Stimulated activated CD4-positive, alpha-beta T cell treated with anti-CD3 and anti-CD28 coated beads, Interleukin-4, amount 100 ng/mL, for 24 hours (primary cell): Measurements from ENCODE around the gene DLG2.

Experiments used
- DNase-seq: peaks from one replicate; pipeline ENCODE4 v3.0.0-alpha.2; 2020

Gene DLG2

DNA sequence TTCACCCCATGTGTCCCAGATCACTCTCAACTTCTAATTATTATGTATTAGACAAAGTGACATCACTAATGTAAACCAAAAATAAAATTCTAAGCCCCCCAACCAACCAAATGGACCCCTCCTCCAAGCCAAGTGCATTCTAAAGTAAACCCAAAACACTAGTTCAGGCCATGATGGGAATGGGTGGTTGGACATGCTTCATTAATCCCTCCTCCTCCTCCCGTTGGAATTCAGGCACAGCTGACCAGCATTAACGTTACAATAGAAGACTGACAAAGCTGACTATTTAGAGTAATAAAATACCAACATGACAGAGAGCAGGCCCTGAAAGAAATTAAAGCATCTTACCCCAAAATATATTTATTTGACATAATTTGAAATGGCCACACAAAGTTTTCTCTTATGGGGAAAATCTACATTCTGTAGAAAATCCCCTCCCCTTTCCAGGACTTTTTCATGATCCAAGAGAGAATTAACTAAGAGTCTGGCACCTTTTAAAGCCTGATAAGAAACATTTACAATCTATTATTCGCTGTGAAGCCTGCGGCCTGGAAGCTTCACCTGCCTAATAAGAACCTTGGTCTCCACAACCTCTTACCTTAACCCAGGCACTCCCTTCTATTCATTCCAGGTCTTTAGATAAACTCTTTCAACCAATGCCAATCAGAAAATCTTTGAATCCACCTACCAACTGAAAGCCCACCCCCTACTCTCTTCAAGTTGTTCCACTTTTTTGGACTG lies 1392.5 kb downstream of the DLG2 start:
- DNase-seq = no peak

- no peak for DNase-seq
Observed at GRCh38 chr11:84234011-84234410, 1393.1 kb downstream of the DLG2 start.

GRCh38 chr11:84232511-84232910 lies 1394.6 kb downstream of the DLG2 start:
- DNase-seq = no peak

- no peak for DNase-seq
Observed at GRCh38 chr11:84230402-84230801, 1396.7 kb downstream of the DLG2 start.

GRCh38 chr11:84227970-84228665 lies 1399.0 kb downstream of the DLG2 start:
- DNase-seq = no peak

DNA sequence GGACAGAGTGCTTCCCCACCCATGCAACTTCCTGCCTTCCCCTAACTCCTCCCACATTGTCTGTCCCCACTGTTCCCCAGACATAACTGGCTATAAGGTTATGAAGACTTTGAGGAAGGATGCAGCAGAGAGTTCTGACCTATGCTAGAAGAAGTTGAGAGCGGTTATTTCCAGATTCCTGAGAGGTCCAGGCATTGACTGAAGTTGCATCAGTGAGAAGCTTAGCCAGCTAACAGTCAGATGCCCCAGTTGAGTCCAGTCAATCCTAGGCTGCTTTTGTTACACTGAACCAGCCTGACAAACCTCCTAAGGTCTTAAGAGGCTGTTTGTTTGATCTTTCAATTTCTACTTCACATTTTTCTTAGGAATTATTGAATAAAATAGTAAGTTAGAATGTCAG lies 1403.1 kb downstream of the DLG2 start:
- no peak for DNase-seq

DNA sequence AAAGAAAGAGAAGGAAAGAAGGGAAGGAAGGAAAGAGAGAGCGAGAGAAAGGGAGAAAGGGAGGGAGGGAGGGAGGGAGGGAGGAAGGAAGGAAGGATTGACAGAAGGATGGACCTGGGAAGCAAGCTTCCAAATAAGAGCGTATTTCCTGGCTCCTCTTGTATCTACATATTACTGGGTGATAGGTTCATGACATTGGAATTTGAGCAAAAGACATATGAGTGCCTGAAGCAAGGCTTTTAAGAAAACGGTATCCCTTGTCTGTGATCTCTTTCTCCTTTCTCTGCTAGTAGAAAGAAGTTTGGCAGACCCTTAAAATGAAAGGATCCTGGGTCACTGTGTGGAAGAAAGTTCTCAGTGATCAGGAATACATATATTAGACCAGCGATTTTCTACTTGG lies 1408.8 kb downstream of the DLG2 start:
- no peak for DNase-seq

DNA sequence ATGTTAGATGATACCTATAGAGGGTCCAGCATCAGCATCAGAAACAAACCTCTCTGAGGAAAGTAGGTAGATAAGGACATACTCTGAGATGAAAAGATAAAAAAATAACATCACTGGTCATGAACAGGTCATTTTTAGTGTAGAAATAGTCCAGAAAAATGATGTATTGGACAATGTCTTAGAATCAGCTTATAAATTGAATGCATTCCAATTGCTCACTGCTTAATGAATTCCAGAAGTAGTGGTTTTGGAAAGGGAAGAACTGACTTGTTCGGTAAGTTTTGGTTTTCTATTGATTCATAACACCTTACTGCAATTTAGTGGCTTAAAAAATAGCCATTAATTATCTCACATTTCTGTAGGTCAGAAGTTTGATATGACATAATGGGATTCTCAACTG lies 1411.5 kb downstream of the DLG2 start:
- DNase-seq = no peak

- DNase-seq = no peak
Observed at GRCh38 chr11:84214557-84214956, 1412.6 kb downstream of the DLG2 start.

- DNase-seq = no peak
Observed at GRCh38 chr11:84212468-84213390, 1414.4 kb downstream of the DLG2 start.

DNA sequence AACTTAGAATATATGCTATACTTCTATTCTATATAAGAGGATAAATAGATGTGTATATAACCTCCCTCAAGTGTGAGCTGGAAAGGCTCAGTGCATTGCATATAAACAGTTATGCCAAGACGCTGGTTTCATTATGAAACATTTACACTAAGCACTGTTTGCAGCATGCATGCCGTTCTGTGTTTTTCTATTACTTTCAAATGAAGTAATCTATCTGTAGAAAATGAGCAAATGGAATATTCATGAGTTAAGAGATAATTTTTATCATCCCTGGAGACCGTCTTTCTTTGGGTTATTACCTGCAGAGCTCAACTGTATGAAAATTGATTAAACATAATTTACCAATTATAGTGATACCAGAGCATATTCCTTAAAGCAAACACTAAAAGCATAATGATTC lies 1415.2 kb downstream of the DLG2 start:
- DNase-seq = no peak

DNA sequence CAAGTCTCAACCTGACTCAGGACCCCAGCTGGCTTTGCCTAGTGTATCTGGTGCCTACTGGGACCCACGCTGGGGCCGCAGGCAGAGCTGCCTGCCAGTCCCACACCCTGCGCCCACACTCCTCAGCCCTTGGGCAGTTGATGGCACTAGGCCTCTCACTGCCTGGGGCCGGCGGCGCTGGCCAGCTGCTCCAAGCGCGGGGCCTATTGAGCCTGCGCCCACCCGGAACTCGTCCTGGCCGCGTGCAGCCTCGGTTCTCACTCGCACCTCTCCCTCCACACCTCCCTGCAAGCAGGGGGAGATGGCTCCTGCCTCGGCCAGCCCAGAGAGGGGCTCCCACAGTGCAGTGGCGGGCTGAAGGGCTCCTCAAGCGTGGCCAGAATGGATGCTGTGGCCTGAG lies 1432.4 kb downstream of the DLG2 start:
- DNase-seq = no peak

DNA sequence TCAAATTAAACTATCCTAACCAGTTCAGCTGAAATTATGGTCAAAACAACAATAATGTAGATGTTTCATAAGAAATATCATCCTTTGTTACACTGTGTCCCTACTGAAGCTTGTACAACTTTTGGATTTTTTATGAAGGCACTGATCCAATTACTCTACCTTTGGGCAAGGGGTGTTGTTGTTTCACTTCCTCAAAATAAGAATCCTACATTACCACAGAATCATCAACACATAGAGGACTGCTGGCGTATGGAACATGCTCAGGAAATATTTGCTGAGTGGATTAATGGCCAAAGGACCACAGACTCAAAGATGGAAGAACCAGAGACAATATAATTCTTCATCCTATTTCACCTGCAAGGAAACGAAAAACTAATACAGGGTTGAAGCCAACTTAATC lies 1433.4 kb downstream of the DLG2 start:
- DNase-seq = no peak

DNA sequence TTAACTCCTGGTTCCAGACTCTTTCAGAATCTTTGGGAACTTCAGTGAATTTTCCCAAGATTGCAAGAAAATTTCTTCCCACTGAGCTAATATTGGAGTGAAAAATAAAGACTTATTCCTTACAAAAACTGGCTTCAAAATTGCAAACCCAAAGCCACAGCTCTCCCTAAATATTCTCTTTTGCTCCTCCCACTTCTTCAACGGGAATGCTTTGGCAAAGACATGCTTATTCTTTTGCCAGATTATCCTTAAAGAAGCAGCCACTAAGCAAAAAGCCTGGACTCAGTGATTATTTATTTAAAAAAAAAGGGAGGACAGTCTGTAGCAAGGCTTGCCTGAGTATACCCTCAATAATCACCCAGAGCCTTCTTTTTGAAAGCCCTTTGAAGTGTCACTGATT lies 1438.6 kb downstream of the DLG2 start:
- no peak for DNase-seq

DNA sequence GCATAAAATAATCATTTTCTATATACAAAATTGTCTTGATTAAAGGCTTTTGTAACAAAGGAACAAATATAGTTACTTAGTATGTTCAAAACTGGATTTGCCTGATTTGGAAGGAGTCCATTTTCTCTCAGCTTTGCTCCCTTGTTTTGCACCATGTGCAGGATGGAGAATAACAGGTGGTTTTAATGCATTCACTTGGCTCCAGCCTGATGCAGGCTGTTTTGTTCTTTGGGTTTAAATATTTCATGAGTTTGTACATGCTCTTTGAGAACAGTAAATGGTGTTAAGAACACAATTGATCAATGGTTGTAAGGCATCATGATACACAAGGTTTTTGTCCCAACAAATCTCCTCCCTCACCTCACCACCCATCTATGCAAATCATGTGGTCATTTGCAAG lies 1454.1 kb downstream of the DLG2 start:
- no peak for DNase-seq

- DNase-seq = no peak
Observed at GRCh38 chr11:84165139-84165538, 1462.0 kb downstream of the DLG2 start.

DNA sequence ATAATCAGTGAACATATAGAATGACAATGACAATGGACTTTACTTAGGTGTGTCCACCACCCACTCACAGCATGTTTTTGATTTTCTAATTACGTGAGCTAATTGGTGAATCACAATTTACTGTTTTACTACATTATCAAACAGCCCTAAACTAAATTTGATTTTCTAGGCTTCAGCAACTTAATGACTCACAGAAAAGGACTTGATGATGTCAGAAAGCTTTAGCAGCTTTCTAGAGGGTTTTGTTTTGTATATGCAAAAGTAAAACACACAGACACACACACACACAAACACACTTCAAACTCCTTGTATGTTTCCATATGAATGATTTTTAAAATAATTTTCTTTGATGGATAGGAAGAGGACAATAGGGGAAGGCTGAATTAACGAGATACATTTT lies 1462.4 kb downstream of the DLG2 start:
- DNase-seq = no peak

- no peak for DNase-seq
Observed at GRCh38 chr11:84163116-84163515, 1464.0 kb downstream of the DLG2 start.

DNA sequence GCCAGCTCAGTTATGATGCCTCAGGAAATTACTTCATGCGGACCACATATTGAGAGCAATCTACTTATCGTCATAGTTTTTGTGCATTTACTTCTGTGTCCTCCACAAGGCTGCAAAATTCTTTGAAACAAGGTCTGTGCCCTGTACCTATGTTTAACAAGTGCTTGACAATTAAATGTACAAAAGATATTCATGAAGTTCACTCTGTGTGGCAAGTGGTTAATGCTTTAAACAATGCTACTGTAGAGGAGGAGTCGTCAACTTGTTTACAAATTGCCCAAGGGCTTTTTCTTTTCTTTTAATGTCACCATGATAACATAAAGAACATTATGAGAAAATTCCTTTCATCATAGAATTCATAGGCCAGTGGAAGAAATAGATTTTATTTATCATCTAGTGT lies 1469.5 kb downstream of the DLG2 start:
- DNase-seq = no peak

DNA sequence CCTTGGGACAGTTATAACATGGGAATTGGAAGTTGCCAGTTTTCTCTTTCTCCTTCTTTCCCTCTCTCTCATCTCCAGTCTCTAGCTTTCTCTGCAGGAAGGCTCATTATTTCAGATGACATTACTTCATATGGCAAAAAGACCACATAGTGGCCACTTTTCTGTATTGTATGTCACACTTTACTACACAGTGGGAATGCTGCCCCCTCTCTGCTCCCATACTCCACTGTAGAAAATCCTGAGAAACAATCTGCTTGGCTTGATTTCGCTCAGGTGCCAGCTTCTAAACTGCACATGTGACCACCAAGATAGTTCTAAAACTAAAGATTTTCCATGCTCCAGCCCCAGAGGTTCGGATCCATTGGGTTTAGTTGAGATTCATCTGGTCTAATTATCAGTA lies 1480.3 kb downstream of the DLG2 start:
- no peak for DNase-seq

- no peak for DNase-seq
Observed at GRCh38 chr11:84145616-84146185, 1481.4 kb downstream of the DLG2 start.

DNA sequence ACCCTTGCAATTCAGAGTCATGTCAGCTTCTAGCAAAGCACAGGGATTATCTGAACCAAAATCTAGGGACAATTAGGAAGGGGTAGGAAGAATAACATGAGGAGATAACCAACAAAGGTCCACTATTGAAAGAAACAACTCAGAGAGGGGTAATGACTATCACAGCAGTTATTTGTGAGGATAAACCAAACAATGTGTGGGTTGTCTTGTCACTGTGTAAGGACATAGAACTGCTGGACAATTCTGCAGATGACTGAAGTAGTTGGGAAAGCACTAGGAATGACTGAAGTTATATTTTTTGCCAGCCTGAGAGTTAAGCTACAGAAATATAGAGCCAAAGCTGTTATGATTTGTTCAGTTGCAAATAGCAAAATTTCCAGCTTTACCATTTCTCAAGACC lies 1482.6 kb downstream of the DLG2 start:
- no peak for DNase-seq

DNA sequence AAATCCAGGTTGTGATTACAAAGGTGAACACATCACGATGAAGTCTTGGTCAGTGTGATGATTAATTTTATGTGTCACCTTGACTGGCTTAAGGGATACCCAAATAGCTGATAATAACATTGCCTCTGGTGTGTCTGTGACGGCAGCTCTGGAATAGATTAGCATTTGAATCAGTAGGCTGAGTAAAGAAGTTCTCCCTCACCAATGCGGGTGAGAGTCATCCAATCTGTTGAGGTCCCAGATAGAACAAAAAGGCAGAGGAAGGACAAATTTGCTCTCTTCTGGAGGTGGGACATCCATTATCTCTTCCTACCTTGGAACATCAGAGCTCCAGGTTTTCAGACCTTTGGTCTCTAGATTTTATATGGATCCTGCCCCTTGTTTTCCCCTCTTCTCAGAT lies 1484.7 kb downstream of the DLG2 start:
- DNase-seq = no peak
